Keratinocyte (primary cell): ENCODE data around the gene PTPRD. TPM values are rescaled to one million over a fixed set of nuclear protein-coding genes. Genes with fewer than 3 reads are reported as not detected.

Source experiments
- DNase-seq: peaks from one replicate; pipeline ENCODE4 v3.0.0-alpha.2; 2011; ENCODE audit warnings: low read depth, missing footprints, low spot score
- FAIRE-seq: peaks from 2 replicates; lab custom pipeline; 2011; peaks lifted over from hg19 to GRCh38; lab: Jason Lieb, UNC
- H2AFZ ChIP-seq: 2 replicates; pipeline ENCODE4 v1.6.0; 2012; ENCODE audit warnings: low read length, control low read depth, inconsistent platforms; ENCODE audit not compliant: control insufficient read depth
- H3K27ac ChIP-seq: 2 replicates; pipeline ENCODE4 v1.5.1; 2011; ENCODE audit warnings: low read length; ENCODE audit not compliant: control insufficient read depth, insufficient read depth
- H3K27me3 ChIP-seq: 3 replicates; pipeline ENCODE4 v1.6.0; 2011; ENCODE audit warnings: low read length; ENCODE audit not compliant: control insufficient read depth, insufficient read depth; ENCODE audit errors: extremely low read depth
- H3K36me3 ChIP-seq, 2 experiments: 2 replicates in 1 of 2; 3 replicates in 1 of 2; pipeline ENCODE4 v1.5.1; 2011; ENCODE audit warnings: low read length in 2 of 2, mild to moderate bottlenecking in 1 of 2; ENCODE audit not compliant: control insufficient read depth in 2 of 2, insufficient read depth in 2 of 2; ENCODE audit errors: extremely low read depth in 1 of 2
- H3K4me1 ChIP-seq: 3 replicates; pipeline ENCODE4 v1.5.1; 2011; ENCODE audit warnings: low read length; ENCODE audit not compliant: control insufficient read depth, insufficient read depth; ENCODE audit errors: extremely low read depth
- H3K4me2 ChIP-seq: 3 replicates; pipeline ENCODE4 v1.6.0; 2011; ENCODE audit warnings: low read depth, low read length; ENCODE audit not compliant: control insufficient read depth, insufficient read depth; ENCODE audit errors: extremely low read depth
- H3K4me3 ChIP-seq, 3 experiments: fragments of 200-600 bp in 1 of 3; sonication (generic) in 1 of 3; 2 replicates in 2 of 3; 3 replicates in 1 of 3; pipeline ENCODE4 v1.5.1; 2011 to 2016; ENCODE audit warnings: low read length in 3 of 3, mild to moderate bottlenecking in 3 of 3, control low read depth in 2 of 3, inconsistent platforms in 1 of 3, low read depth in 1 of 3, mixed read lengths in 1 of 3, mixed run types in 1 of 3, moderate library complexity in 1 of 3; ENCODE audit not compliant: control insufficient read depth in 2 of 3, insufficient read depth in 2 of 3; ENCODE audit errors: extremely low read depth in 1 of 3
- H3K79me2 ChIP-seq: 2 replicates; pipeline ENCODE4 v1.6.0; 2012; ENCODE audit warnings: low read length; ENCODE audit not compliant: control insufficient read depth, insufficient read depth
- H3K9ac ChIP-seq: 3 replicates; pipeline ENCODE4 v1.6.0; 2011; ENCODE audit warnings: low read length; ENCODE audit not compliant: control insufficient read depth, insufficient read depth; ENCODE audit errors: extremely low read depth
- H3K9me1 ChIP-seq: 3 replicates; pipeline ENCODE4 v1.6.0; 2011; ENCODE audit warnings: low read length; ENCODE audit not compliant: control insufficient read depth, insufficient read depth; ENCODE audit errors: extremely low read depth
- H3K9me3 ChIP-seq: 2 replicates; pipeline ENCODE4 v1.5.1; 2012; ENCODE audit warnings: low read depth, low read length; ENCODE audit not compliant: control insufficient read depth
- H4K20me1 ChIP-seq: 3 replicates; pipeline ENCODE4 v1.6.0; 2011; ENCODE audit warnings: low read length; ENCODE audit not compliant: control insufficient read depth, insufficient read depth; ENCODE audit errors: extremely low read depth
- EZH2 ChIP-seq: IDR thresholded peaks from one replicate; pipeline ENCODE4 v1.6.1; 2012; ENCODE audit warnings: inconsistent platforms, mild to moderate bottlenecking, low read length, moderate library complexity
- dilution Hi-C: fragments of 300-500 bp; cut with MboI; formaldehyde crosslinking; loops from one replicate; pipeline ENCODE4 v1.7.0; 2020; ENCODE audit warnings: low sequenced_read_pairs; ENCODE audit not compliant: extremely low pct_ligation_motif_present
- polyA plus RNA-seq, 5 experiments: library from polyadenylated mRNA; depleted of rRNA in 3 of 5; stranded (reverse) in 3 of 5; stranded (forward) in 1 of 5; unstranded in 1 of 5; fragments of >200 nt; gene quantifications; 1 replicate in 1 of 5; 2 replicates in 3 of 5; 3 replicates in 1 of 5; pipeline versions ENCODE4 v1.2.1 to v1.2.3, GENCODE V29; 2011 to 2012; ENCODE audit warnings: missing spikeins in 2 of 5, low read depth in 1 of 5, low replicate concordance in 1 of 5
- TF ChIP-seq, protein P1 (sequence below), 3 experiments: IDR thresholded peaks in 1 of 3; conservative IDR thresholded peaks in 1 of 3; optimal IDR thresholded peaks in 1 of 3; 2 replicates in 2 of 3; 3 replicates in 1 of 3; pipeline versions ENCODE3 to v1.5.1; 2011; ENCODE audit warnings: low read length in 3 of 3, mild to moderate bottlenecking in 3 of 3, moderate library complexity in 2 of 3, control low read depth in 1 of 3, inconsistent platforms in 1 of 3; ENCODE audit not compliant: insufficient read depth in 2 of 3; ENCODE audit errors: extremely low read depth in 1 of 3

The PTPRD gene
- polyA plus RNA-seq, 1 donor (not counting 4 experiments of a cell fraction or from before 2014, with no cell fraction given): 0.10 TPM

DNA sequence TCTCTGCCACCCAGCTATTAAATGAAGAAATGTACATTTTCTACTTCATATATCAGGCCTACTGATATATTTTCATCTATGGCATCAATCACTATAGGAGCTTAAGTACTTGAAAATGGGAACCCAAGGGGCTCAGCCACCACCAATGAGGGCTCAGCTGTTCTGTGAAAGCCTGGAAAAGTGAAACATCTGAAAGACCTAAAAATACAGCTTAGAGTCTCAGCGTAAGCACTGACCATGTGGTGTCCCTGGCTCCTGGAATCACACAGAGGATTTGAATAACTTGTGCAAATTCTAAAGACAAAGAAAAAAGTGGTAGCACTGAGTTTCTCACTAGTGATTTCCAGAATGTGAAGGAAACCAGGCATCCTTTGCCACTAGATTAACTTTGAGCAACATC lies 64.5 kb downstream of the PTPRD start:
- dilution Hi-C loops: no loop called here
- Histone ChIP-seq H2AFZ (no peak overlapping the region), H3K4me3 (no peak overlapping the region), H4K20me1 (no peaks in the 10 kb centered on the region), H3K9ac (no peak overlapping the region), H3K27me3 (no peaks in the 10 kb centered on the region), H3K27ac (no peak overlapping the region), H3K4me1 (no peaks in the 10 kb centered on the region), H3K79me2 (no peaks in the 10 kb centered on the region), H3K36me3 (no peaks in the 10 kb centered on the region), H3K4me2 (no peak overlapping the region), H3K9me1 (no peaks in the 10 kb centered on the region), H3K9me3 (no peaks in the 10 kb centered on the region)
- TF ChIP-seq EZH2: no peak
- TF ChIP-seq, protein P1, sequence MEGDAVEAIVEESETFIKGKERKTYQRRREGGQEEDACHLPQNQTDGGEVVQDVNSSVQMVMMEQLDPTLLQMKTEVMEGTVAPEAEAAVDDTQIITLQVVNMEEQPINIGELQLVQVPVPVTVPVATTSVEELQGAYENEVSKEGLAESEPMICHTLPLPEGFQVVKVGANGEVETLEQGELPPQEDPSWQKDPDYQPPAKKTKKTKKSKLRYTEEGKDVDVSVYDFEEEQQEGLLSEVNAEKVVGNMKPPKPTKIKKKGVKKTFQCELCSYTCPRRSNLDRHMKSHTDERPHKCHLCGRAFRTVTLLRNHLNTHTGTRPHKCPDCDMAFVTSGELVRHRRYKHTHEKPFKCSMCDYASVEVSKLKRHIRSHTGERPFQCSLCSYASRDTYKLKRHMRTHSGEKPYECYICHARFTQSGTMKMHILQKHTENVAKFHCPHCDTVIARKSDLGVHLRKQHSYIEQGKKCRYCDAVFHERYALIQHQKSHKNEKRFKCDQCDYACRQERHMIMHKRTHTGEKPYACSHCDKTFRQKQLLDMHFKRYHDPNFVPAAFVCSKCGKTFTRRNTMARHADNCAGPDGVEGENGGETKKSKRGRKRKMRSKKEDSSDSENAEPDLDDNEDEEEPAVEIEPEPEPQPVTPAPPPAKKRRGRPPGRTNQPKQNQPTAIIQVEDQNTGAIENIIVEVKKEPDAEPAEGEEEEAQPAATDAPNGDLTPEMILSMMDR (optimal IDR thresholded peaks at IDR 0.05 in 1 of 3, IDR thresholded peaks at IDR 0.05 in 1 of 3, conservative IDR thresholded peaks at IDR 0.05 in 1 of 3; ENCODE audit: extremely low read depth in 1 of 3, insufficient read depth in 2 of 3, low read length in 3 of 3): no peak
- DNase-seq: no peak
- no peak for FAIRE-seq

DNA sequence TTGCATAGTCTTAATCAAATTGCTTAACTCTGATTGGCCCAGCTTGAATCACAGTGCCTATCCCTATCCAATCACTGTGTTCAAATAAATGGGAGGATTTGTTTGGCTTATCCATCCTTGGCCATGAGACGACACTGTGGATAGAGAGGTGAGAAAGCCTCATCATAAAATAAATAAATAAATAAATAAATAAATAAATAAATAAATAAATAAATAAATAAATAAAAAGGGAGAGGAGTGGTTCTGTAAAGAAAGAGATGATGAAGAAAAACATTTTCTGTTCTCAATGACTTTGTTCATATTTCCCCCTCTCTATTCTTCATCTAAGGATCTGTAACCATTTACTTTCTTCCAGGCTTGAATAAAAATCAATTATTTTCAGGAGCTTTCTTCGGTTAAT lies 74.7 kb downstream of the PTPRD start:
- H3K9me3 ChIP-seq: no peaks in the 10 kb centered on the region
- no peaks in the 10 kb centered on the region for H3K4me1 ChIP-seq
- no peak for FAIRE-seq
- dilution Hi-C loops: no loop called here
- H3K36me3 ChIP-seq: no peaks in the 10 kb centered on the region
- no peak overlapping the region for H3K27ac ChIP-seq
- TF ChIP-seq EZH2: no peak
- TF ChIP-seq, protein P1 (optimal IDR thresholded peaks at IDR 0.05 in 1 of 3, IDR thresholded peaks at IDR 0.05 in 1 of 3, conservative IDR thresholded peaks at IDR 0.05 in 1 of 3; ENCODE audit: extremely low read depth in 1 of 3, insufficient read depth in 2 of 3, low read length in 3 of 3): no peak
- no peaks in the 10 kb centered on the region for H3K9me1 ChIP-seq
- H4K20me1 ChIP-seq: no peaks in the 10 kb centered on the region
- H3K4me2 ChIP-seq: no peak overlapping the region
- no peak overlapping the region for H2AFZ ChIP-seq
- no peaks in the 10 kb centered on the region for H3K27me3 ChIP-seq
- H3K4me3 ChIP-seq: no peak overlapping the region
- H3K79me2 ChIP-seq: no peaks in the 10 kb centered on the region
- no peak overlapping the region for H3K9ac ChIP-seq
- DNase-seq: no peak
